DMS153 treated with DMSO at 0.1 percent for 48 hours (cell line): ENCODE data around the gene PTPN18.
A peak's percentile ranks its signal among the peaks of the same experiment; 100 is the strongest.

Source experiments
- DNase-seq: peaks from one replicate; lab custom pipeline; 2025; ENCODE audit not compliant: unreplicated experiment; lab: John Stamatoyannopoulos, UW

The PTPN18 gene

DNA sequence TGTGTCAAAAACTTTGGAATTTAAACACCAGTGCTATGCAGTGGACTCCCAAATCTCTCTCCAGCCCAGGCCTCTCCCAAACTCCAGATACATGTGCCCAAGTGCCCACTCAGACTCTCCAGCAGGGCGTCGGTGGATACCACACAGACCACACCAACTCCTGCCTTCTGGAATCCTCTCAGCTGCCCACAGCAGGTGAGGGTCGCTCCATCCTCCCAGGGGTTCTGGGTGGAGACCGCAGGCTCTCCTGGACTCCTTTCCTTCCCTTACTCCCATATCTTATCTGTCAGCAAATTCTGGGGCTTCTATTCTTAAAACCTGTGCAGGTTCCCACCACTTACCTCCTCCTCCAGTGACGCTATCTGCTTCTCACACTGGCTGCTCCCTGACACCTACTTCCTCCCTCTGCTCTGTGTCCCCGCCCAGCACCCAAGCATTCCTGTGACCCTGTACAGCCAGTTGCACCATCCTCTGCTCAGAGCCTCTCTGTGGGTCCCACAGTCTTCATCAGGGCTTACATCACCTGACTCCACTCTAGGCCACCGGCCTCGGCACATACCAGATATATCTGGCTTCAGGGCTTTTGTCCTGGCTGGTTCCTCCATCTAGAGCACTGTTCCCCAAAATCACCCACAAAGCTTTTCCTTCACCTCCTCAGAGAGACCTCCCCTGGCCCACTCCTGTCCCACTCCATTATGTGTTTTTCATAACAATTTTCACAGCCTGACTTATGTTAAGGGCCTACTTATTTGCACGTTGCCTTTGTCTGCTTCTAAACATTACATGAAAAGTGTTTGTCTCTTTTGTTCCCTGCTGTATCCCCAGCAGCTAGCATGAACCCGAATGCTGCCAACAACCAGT lies 15.7 kb upstream of the PTPN18 start:
- no peak for DNase-seq

DNA sequence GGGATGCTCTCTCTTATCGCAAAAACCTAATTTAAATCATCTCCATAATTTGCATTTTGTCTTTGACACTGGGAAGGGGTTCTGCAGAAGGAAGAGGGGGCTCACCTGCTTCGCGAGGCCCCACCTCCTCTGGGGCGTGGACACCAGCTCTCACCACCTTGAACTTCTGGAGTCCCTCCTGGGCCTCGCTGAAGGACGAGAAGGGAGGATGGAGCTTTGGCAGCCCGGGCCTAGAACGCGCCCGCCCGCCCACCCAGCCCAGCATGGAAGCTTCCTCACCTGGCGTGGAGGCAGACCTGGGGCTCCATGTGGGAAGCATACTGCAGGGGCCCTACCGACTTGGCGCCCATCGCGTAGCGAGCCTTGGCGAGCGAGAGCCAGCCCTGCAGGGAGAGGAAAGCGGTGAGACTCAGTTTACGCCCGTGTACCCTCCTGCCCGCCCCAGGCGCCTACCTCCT lies 14.3 kb upstream of the PTPN18 start:
- DNase-seq: no peak

DNA sequence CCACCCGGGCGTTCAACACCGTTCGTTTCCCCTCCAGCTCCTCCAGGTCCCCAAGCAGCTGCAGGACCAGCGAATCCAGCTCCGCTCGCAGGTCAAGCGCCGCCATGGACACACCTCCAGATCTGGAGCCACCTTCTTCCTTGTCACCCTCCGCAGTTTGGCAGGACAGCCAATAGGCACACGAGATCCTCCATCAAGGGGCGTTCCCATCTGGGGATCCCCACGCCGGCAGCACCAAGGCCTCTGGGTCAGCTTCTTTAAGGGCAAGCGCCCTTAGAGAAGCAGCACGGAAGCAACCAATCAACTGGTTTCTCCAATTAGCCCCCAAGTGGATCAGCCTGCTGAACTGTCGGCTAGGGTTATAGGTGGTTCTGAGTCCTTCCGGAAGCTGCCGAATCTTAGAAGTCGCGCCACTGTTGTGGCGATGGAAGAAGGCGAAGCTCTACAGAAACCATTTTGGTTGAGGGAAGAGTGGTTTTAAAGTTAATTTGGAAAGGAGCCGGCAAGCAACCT lies 13.8 kb upstream of the PTPN18 start:
- peak; percentile 91 for DNase-seq

DNA sequence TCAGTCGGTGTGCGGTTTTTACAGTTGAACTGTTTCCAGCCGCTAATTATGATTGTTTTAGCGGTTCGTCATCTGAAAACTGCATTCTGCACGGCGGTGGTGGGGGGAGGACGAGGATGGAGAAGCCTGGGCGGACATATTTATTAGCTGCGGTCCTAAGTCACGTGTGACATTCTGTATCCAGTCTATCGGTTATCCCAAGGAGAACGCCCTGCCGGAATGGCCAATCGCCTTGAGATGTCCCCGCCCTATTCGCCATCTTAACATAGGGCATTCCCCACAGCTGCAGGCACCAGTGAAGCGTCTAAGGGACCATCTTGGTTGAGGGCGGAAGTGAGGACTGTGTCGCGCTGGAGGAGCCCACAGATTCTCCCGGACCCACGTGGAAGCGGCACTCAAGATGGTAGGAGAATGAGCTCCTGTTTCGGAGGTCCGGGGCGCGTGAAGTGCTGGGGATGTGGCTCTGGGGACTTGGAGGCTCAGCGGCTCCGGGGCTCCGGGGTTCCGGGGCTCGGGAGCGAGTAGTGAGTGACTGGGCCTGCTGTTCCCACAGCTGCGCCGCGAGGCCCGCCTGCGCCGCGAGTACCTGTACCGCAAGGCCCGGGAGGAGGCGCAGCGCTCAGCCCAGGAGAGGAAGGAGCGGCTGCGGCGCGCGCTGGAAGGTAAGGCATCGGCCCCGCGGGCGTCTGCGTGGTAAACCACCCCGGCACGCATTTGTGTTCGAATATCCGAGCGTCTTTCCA lies 13.2 kb upstream of the PTPN18 start, which contains the start of gene IMP4:
TSS of gene IMP4 (plus strand) at position 365 of the 743 bp plus-strand sequence. CDS start at position 401, 36 bp downstream.
- DNase-seq: peak; percentile 94

DNA sequence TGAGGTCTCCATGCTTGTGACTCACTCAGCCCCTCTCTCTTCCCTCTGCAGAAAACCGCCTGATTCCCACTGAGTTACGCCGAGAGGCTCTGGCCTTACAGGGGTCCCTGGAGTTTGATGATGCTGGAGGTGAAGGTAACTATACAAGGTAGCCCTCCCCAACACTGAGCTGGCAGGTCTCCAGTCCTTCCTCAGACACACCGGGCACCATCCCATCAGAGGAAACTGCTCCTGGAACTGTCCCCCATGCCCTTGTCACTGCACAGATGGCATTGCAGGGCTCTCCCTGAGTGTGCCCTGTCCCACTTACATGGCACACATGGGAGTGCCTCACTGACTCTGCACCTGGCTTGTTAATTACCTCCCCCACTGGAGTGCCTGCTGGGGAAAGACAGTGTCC lies 11.3 kb upstream of the PTPN18 start:
- no peak for DNase-seq

DNA sequence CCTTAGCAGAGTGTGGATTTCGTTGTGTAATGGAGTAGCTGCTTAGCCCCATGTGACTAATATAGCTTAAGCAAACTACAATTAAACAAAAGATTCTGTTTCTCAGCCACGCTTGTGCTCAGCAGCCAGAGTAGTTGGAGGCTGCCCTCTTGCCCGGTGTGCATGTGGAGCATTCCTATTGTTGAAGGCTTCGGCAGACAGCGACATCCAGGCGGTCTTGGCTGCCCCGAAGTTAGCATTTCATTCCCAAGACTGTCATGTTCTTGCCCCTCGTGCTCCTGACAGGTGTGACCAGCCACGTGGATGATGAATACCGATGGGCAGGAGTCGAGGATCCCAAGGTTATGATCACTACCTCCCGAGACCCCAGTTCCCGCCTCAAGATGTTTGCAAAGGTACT lies 10.8 kb upstream of the PTPN18 start:
- no peak for DNase-seq

DNA sequence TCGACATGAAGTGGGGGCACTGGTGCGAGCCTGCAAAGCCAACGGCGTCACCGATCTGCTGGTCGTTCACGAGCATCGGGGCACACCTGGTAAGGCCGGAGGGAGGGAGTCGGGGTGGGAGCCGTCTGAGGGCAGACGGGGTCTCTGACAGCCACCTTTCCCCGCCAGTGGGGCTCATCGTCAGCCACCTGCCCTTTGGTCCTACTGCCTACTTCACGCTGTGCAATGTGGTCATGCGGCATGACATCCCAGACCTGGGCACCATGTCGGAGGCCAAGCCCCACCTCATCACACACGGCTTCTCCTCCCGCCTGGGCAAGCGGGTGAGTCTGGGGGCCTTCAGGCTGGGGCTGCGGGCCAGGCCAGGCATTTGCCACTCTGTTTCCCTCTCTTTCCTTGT lies 10.2 kb upstream of the PTPN18 start:
- DNase-seq: no peak

DNA sequence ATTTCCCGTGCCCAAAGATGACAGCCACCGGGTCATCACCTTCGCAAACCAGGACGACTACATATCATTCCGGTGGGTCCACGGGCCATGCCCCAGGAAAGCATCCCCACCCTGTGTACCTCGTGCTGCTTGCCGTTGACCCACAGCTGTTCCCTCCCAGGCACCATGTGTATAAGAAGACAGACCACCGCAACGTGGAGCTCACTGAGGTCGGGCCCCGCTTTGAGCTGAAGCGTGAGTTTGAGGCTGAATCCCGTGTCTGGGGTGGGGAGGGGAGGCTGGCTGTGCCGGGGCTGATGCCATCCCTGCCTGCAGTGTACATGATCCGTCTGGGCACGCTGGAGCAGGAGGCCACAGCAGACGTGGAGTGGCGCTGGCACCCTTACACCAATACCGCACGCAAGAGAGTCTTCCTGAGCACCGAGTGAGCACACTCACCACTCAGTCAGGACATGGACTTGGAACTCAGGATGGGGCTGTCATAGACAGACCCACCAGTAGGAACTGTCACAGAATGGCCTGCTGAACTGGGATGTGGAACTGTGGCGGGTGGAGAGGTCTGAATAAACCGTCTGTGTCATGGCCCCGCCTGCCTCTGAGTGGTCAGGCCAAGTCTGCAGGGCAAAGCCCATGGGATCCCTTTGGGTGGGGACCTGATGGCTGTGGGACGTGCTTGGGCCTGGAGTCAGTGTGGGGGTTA lies 9.7 kb upstream of the PTPN18 start:
- no peak for DNase-seq

DNA sequence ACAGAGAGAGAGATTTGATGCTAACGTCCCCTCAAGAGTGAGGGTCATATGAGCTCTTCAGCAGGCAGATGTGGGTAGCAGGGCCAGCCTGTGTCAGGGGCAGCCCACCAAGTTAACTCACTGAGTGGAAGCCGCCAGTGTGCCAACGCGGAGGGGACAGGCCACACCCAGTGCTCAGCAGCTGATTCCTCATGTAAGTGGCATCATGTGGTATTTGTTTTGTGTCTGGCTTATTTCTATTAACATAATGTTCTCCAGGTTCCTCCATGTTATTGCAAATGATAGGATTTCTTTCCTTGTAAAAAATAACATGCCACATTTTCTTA lies 9.2 kb upstream of the PTPN18 start:
- DNase-seq: no peak

DNA sequence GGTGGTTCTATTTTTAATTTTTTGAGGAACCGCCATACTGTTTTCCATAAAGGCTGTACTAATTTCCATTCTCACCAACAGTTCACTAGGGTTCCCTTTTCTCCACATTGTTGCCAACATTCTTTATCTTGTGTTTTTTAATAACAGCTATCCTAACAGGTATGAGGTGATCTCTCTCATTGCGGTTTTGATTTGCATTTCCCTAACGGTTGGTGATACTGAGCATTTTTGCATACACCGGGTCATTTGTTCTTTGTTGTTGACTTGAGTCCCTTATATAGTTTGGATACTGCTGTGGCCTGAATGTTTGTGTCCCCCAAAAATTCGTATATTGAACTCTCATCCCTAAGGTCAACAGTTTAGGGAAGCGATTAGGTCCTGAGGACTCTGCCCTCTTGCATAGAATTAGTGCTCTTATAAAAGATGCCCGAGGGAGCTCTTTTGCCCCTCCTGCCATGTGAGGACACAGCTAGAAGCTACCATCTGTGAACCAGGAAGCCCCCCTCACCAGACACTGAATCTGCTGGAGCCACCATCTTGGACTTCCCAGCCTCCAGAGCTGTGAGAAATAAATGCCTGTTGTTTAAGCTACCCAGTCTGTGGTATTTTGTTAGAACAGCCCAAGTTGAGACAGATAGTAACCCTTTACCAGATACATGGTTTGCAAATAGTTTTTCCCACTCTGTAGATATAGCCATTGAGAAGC lies 8.5 kb upstream of the PTPN18 start:
- no peak for DNase-seq

DNA sequence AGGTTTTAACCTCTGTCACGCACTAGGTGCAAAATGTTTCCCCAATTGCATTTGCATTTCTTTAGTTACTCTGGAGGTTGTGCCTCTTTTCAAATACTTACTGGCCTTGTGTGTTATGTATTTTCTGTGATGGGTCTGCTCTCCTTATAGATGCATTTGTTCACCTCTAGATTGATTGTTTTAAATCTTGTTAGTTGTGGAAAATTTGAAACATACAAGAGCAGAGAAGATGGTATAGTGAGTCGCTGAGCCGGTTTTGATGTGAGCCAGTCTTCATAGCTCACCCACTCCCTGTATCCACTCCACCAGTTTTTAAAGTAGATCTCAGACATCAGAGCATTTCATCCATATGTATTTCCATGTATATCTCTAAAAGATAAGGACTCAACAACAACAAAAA lies 6.7 kb upstream of the PTPN18 start:
- no peak for DNase-seq

DNA sequence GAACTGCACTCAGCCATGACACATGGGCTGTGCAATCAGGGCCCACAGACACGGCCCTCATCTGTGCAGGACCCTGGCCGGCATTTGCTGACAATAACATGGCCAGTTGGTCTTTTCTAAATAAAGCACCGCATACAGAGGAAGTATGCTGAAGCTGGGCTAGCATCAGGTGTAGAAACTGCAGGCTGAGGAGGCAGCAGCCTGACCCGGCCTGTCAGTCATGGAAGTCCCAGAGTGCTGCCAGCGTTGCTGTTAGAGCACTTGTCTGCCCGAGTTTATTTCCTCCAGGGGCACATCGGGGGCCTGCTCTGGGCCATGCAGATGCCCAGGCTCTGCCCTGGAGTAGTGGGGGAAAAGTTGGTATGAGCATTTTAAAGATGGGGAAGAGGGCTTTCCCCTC lies 4.1 kb upstream of the PTPN18 start:
- no peak for DNase-seq

DNA sequence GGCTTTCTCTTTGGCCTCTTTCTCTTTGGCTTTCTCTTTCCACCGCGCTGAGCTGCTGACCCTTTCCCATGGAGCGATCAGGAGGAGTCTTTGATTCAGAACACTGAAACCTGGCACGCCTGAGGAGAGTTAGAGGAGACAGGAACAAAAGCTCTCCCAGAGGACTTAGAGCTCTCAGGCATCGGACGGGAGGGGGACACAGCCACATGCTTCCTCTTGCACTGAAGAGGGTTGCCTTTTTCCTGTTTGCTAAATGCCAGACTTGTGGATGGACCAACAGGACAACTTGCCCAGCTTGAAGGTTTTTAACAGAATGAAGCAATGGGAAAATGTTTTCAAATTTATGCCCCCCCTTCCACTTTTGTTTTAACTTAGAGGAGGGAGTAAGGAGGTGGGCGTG lies 3.6 kb upstream of the PTPN18 start:
- DNase-seq: no peak

DNA sequence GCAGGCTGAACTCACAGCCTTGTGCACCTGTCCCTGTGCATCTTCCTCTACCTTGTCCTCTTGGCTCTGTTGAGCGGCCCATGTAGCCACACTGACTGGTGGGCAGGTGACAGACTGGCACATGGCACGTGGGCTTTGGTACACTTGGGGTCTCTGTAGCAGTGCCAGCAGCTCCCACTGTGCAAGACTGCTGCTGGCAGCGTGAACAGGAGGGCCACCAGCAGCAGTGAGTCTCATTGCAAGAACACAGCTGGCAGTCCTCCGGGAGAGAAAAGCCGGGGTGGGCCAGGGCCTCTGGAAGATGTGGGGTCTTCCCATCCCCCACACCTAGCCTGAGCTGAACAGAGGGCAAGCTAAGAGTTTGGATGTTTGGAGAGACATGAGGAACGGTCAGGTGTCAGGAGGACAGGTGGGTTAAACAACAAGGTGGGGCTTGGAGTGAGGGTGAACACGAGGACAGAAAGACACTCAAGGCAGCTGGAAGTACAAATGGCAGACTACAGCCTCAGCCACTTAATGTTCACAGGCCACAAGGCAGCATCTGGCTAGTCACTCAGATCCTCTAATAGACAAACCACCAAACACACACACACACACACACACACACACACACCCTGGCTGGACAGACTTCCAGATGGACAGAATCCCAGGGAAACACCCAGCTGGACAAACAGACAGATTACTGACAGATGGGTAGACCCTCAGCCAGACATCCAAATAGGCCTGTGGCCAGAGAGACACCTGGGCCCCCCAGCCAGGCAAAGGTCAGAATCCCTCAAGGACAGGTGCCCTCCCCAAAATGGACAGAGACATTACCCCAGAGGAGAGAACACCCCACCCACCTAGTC lies 2.3 kb upstream of the PTPN18 start:
- no peak for DNase-seq

DNA sequence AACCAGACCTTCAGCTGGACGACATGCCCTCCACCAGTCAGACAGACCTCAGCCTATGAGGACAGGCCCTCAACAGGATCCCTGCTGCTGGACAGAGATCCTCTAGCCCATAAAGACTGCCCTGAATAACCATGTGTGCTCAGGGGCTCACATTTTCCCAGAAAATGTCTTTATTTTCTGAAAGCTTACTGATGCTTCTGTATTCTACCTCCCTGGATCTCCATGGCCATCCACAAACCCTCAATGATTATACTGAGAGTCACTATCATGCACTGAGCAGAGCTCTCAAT lies 1.8 kb upstream of the PTPN18 start:
- no peak for DNase-seq

DNA sequence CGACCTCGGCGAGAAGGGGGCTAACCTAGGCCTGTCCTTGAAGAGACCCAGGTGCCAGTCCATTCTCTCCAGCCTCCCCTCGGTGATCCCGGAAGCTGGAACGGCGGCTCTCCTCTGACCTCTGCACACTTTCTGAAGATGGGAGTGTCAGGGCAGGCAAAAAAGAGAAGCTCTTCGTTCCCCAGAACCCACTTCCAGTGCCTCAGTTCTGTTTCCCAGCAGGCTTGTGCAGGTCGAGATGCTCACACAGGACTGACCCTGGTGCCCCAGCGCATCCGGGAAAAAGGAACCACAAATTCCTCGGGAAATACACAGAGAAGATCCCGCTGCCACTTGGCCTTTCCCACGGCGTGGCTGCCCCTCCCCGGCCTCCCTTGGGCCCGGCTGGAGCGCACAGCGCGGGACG lies 681 bp upstream of the PTPN18 start:
- no peak for DNase-seq

DNA sequence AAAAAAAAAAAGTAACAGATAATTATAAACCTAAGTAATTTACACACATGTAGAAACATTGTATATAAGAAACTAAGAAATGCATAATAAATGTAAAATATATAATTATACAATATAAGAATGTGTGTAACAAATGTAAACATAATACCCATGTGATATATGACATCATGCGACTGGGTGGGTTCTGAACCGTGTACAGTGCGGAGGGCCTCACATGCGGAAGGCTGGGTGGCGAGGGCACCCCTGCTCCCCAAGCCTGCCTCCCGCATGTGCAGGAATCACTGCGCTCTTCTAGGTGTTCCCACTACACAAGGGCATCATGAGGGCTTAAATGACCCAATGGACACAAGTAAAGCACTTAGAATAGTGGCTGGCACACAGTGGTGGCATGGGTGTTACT lies 2.0 kb downstream of the PTPN18 start:
- DNase-seq: no peak

DNA sequence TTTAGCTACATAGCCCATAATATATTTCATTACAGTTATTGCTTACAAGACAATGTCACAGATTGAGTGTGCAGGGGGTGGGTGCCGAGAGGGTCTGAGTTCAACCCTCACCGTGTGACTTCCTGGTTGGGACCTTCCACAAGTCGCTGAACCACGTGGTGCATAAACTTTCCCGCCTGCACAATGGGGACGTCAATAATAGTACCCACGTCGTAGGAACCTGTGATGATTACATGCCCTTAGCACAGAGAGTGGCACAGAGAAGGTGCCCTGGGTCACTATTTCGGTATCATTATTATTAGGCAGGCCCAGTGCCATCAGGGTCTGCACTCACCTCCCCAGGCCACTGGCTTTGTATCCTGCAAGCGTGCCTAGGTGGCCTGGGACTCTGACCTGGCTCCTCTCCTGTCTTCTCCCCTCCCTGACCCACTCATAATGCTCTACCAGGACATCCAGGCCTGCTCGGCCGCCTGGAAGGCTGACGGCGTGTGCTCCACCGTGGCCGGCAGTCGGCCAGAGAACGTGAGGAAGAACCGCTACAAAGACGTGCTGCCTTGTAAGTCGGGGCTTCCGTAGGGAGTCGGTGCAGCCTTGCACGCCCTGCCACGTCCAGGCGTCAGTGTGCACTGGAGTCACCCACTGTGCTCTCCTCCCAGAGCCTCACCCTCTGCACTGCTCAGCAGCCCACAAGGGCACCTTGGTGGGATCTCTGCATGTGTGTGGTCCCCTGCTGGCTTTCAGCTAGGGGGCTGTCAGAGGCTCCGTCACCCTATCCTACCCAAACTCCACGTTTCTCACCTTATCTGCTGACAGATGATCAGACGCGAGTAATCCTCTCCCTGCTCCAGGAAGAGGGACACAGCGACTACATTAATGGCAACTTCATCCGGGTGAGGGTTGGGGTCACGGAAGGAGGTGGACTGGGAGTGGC lies 2.8 kb downstream of the PTPN18 start:
- DNase-seq: no peak

DNA sequence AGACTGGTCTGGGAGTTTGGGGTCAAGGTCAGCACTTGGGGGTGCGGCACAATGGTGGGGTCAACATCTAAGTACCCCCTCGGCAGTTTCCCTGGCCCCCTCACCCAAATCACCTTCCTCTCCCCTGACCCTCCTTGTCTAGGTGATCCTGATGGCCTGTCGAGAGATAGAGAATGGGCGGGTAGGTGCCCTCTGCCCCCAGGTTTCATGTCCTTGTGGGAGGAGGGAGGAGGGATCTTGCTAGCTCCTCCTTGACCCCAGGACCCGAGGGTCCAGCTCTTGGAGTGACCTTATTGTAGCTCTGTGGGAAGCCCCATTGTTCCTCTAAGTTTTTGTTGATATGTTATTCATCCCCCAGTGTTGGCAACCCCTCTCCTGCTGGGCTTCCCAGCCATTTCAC lies 3.6 kb downstream of the PTPN18 start:
- DNase-seq: no peak
